NCI-H226 (cell line): Measurements from ENCODE around the gene B4GALNT4.
"Not testable (repeated sequence)": the region's sequence is repeated elsewhere in the genome, so short reads cannot be mapped to it uniquely, and the experiment has no call there.

Experiments
- DNase-seq: peaks from one replicate; pipeline ENCODE4 v3.0.0-alpha.2; 2015

B4GALNT4 gene

DNA sequence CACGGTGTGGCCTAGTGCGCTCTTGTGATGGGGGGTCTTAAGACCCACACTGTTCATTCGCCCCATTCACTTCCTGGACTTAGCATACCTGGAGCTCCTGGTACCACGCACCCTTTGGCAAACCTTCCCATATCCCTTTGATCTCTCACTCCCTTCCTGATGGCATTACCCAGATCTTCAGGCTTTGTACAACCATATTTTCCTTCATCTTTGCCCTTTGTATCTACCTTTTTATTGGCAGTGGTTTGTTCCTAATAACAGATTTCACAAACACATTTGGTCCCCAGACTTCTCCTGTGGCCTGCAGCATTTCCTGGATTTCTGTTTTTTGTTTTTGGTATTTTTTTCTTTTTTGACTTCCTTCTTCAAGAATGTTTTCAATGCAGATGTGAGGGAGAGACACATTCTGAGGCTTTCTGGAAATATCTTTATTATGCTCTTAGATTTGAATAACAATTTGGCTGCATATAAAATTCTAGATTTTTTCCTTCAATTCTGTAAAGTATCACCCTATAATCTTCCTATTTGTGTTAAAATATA, 32.6 kb upstream of the B4GALNT4 start:
- no peak for DNase-seq

DNA sequence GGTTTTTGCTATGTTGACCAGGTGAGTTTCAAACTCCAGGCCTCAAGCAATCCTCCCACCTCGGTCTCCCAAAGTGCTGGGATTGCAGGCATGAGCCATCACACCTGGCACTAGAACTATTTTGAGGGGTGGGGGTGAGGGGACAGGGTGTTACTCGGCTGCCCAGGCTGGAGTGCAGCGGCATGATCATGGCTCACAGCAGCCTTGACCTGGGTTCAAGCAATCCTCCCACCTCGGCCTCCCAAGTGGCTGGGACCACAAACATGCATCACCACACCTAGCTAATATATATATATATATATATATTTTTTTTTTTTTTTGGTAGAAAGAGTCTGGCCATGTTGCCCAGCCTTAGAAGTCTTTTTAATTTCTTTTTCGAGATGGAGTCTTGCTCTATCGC, 31.6 kb upstream of the B4GALNT4 start:
- DNase-seq, result no peak

DNA sequence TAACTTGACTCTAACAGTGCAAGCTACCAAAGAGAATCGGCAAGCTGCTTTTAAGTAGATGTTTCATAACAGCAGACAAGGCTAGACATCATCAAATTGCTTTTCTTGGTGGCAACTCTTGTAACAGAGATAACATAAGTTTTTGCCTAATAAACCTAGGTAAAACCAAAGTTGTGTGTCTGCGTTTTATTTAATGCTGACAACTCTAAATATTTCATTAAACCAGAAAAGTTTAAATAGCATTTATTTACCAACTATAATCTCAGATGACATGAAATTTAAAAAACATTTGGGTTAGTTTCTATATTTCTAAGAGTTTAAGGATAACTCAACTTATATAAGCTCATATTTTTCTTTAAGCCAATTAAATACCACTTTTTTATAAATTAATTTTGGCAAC, 29.3 kb upstream of the B4GALNT4 start:
- no peak for DNase-seq

DNA sequence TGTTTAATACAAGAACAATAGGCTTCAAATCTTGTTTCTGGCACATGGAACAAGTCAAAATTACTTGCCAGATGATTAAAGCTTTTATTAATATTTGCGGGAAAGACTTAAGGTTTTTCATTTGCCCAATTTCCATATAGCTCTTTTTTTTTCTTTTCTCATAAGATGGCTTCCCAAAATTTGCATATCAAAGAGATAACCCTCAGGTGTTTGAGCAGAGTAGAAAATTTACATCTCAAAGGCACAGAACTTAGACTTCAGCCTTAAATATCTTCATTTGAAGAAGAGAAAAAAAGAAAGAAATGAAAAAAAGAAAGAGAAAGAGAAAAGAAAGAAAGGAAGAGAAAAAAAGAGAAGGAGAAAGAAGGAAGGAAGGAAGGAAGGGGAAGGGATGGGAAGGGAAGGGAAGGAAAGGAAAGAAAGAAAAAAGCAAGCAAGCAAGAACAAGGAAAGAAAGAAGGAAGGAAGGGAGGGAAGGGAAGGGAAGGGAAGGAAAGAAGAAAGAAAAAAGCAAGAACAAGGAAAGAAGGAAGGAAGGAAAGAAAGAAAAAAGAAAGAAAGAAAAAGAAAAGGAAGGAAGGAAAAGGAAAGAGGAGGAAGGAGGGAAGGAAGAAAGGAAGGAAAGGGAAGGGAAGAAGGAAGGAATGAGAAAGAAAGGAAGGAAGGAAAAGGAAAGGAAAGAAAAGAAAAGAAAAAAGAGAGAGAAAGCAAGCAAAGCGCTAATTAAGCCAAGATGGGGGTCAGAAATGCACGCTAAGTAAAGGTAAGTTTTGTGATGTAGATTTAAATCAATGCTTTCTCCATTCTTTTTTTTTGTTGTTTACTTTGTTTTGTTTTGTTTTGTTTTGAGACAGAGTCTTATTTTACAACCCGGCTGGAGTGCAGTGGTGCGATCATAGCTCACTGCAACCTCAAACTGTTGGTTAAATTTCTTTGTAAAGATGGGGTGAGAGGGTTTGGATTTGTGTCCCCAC, 28.5 kb upstream of the B4GALNT4 start:
- no peak for DNase-seq

DNA sequence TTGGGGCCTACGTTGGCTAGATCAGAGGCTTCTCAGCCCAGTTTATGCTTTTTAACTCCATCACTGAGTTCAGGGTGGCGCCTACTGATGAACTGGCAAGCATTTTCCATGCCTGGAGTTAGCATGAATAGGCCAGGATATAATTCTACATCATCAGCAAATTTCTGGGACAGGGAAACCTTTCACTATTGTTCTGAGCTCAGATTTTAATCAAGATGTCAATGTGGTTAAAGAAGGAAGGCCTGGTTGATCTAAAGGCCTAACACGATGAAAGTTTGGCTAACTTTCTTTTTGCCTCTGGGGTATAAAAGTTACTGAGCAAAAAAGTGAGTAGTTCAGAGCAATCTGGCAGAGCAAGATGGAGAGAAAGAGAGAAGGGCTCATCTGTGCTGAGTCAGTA, 27.0 kb upstream of the B4GALNT4 start:
- DNase-seq, result no peak

DNA sequence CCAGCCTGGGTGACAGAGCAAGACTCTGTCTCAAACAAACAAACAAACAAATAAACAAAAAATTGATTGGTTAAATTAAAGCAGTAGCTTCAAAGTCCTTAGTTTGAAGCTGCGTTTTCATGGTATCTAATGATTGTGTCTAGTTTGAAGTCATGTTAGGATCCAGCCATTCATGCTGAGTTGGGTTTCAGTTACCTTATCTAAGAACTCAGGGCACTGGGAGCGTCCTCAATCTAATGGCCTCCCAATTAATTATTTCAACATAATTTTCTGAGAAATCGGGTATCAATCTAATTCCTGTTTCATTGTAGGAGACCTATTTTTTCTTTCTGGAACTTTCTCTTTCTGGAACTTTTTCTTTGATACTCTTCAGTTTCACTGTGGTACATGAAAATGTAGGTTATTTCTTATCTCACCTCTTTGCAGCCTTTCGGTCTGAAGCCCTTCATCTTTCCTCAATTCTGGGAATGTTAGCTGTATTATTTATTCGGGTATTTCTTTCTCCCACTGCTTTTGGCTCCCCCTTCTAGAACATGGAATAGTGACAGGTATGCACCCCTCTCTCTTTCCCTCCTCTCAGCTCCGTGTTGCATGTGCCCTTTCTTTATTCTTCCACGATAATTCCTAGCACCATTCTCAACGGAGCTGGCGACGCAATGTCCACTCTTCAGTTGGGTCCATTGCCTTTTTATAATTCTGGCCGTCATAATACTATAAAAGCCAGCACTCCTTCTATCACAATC, 24.3 kb upstream of the B4GALNT4 start:
- DNase-seq, result no peak

DNA sequence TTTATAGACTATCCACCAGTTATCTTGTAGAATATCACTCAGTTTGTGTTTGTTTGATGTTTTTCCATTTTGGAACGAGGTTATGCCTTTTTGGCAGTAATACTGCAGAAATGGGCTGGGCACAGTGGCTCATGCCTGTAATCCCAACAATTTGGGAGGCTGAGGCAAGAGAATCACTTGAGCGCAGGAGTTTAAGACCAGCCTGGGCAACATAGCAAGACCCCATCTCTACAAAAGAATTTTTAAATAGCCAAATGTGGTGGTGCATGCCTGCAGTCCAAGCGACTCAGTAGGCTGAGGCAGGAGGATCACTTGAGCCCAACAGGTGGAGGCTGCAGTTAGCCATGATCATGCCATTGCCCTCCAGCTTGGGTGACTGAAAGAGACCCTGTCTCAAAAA, 22.8 kb upstream of the B4GALNT4 start:
- DNase-seq, result no peak

DNA sequence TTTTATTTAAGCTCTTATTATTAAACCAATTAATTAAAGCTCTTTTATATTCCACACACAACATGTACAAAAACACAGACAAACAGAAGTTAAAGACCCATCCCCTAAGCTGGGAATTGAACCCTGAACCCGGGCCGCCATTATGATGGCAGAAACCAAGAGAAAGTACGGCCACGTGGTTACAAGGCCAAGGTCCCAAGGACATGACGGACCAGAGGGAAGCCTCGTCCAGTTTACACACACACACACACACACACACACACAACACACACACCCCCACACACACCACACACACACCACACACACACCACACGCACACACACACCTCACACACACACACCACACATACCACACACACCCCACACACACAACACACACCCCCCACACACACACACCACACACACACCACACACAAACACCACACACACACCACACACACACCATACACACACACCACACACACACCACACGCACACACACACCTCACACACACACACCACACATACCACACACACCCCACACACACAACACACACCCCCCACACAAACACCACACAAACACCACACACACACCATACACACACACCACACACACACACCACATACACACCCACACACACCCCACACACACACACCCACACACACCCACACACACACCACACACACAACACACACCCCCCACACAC, 19.9 kb upstream of the B4GALNT4 start:
- not testable (repeated sequence) for DNase-seq

DNA sequence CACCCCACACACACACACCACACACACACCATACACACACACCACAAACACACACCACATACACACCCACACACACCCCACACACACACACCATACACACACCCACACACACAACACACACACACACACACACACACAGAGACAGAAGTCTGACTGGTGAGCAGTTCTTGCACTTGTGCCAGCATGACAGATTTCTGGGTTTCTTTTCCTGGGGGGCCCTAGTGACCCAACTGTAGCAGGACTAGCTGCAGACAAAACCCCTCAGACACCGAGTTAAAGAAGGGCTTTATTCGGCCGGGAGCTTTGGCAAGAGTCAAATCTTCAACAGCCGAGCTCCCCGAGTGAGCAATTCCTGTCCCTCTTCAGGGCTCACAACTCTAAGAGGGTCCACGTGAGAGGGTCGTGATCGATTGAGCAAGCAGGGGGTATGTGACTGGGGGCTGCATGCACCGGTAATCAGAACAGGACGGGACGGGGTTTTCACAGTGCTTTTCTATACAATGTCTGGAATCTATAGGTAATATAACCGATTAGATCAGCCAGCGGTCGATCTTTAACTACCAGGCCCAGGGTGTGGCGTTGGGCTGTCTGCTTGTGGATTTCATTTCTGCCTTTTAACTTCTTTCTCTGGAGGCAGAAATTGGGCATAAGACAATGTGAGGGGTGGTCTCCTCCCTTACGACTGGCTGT, 19.1 kb upstream of the B4GALNT4 start:
- not testable (repeated sequence) for DNase-seq

DNA sequence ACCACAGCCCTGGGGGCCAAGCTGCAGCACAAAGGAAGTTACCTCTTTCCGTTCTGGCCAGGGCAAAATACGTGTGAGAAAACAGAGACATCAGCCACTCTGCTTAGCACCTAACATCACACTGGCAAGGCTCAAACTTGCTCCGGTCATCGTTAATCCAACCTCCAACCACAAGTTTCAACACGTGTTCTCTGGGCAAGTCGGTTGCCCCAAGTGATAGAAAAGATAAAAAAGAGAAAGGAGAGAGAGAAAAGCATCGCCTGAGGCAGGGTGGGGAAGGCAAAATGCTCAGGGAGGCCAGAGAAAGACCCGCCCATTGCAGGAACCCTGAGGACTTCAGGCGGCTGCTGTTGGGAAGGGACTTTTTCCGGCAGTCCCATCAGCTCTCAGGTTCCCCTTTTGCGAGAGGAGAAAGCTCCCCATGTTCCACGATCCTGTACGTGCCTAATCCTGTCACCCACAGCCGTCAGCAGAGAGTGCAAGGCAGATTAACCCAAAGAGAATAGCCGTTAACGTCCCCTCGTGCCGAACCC, 18.5 kb upstream of the B4GALNT4 start:
- no peak for DNase-seq

DNA sequence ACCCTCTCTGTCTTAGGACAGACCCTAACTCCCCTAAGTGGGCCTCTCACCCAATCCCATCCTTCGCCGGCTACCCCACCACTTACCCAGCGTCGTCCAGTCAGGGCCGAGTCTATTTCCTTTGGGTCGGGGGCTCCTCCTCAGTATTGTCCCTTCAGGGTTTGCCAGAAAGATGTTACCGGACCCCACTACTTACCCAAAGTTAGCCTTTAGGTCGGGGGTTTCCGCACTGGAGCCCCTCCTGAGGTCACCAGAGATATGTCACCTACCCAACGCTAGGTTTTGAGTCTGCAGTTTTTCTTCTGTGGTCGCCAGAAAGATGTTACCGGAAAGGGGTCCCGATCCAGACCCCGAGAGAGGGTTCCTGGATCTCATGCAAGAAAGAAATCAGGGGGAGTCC, 17.9 kb upstream of the B4GALNT4 start:
- DNase-seq, result no peak

DNA sequence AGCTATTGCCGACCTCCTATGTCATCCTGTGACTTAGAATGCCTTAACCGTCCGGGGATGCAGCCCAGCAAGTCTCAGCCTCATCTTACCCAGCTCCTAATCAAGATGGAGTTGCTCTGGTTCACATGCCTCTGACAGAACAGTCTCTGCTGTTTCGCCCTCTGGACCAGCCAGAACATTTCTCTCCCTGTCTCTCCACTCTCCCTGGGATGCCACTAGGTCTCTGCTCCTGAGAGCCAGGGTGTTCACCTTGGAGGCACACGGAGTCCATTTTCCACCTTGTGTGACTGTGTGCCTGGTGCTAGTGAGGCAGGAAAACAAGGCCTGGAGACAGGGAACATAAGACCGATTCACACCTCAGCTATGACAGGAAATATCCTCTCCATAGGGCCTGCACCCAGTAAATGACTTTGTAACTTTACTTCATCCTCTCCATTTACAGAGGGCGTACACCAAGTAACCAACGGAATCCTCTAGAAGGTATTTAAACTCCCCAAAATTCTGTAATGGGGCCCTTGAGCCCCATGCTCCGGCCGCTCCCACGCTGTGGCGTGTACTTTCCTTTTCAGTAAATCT, 16.8 kb upstream of the B4GALNT4 start:
- DNase-seq, result no peak

DNA sequence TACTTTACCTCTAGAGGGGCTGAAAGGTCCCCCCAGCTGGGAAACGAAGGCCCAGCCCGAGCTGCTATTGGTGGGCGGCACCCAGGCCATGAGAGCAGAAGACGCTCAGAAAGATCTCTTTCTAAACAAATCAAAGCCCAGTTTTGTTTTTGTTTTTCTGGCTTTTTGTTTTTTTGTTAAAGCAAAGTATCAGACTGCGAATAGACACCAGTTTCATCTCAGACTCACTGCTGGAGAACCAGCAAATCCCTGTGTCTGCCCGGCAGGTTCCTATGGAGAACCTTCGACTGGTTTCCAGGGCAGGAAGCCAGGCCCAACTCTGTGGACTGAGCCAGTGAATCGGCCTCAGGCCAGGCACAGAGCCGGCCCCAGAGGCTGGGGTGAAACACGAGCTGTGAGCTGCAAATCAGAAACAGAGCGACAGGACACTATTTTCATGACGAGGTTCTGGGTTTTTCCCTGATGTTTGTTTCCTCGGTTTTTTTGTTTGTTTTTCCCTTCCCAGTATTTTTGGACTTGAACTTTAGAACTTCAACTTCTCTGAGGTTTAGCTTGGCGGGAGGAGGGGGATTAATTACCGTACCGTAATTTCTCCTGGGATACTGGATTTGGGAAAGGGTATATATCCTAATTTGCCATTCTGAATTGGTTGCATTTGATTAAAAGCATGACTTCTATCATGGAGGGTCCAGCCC, 16.0 kb upstream of the B4GALNT4 start:
- no peak for DNase-seq

DNA sequence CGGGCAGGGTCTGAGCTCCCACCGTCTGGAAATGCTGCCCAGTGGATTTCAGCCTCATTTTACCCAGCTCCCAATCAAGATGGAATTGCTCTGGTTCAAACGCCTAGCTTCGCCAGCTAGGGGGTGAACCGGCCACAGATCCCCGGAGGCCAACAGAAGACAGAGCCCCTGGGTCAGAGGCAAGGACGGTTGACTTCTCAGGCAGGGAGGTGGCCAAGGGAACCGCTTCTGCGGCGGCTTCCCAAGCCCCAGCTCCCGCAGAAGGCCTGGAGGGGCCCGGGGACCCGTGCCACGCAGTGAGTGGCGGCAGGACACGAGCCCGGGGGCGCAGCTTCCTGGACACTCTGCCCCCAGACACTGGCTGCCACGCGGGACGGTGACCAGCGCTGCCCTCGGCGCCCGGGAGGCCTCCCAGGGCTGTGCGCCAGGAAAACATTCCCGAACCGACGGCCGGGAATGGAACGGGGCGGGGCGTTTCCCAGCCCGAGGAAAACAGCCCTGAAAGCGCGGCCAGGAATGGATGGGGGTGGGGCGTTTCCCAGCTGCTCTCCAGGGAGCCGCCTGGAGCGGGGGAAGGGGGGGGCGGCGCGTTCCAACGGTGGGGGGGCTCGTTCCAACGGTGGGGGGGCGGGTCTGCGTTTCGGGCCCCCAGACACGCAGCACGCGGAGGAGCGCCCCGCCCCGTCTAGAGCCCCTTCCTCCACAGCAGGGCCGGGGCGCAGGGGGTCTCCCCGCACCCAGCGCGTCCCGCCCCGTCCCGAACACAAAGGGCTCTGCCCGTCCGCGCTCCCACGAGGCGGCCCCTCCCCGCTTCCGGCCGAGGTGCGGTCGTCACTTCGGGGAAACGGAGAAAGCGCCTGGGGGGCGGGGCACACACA, 13.5 kb upstream of the B4GALNT4 start:
- DNase-seq, result peak; percentile 91

DNA sequence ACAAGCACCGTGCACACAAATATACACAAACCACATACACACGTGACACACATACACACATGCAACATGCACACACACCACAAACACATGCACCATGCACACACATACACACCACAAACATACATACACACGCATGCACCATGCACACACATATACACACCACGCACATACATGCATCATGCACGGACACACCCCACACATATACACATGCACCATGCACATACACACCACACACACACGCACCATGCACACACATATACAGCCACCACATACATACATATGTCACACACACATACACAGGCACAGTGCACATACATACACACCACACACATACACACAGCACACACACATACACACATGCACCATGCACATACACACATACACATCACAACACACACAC, 12.7 kb upstream of the B4GALNT4 start:
- DNase-seq, result no peak

DNA sequence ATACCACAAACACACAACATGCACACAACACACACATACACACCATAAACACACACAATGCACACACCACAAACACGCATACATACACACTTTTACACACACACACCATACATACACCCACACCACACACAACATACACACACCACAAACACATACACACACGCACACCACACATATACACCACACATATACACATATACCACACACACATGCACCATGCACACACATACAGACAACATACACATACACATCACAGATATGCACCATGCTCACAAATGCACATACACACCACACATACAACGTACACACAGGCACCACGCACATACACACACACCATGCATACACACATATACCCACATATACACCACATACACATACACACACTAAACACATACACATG, 11.7 kb upstream of the B4GALNT4 start:
- DNase-seq, result no peak

DNA sequence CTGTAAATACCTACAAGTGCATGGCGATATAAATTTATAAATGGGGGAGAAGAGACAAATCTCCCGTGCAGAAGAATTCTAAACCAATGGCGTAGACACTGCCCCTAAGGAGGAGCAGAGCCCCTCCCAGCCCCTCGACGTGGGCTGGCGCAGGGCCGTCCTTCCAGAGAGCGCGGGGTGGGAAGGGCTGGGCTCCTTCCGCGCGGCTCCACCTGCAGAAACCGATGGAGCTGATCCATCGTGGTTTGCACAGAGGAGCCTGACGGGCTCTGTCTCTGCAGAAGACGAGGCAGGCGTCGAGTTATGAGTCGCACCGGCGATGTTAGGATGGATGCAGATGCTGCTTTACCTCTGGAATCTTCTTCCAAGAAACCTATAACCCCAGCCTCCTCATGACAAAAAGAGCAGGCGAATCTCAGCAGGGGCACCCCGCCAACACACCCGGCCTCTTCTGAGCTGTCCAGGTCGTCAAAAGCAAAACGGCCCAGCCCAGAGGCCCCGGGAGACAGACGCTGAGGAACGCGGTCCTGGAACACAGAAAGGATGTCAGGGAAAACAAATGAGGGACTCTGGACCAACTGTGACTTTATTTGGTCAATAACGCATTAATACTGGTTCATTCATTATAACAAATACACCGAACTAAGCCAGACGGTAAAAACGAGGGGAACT, 11.0 kb upstream of the B4GALNT4 start:
- DNase-seq, result no peak

DNA sequence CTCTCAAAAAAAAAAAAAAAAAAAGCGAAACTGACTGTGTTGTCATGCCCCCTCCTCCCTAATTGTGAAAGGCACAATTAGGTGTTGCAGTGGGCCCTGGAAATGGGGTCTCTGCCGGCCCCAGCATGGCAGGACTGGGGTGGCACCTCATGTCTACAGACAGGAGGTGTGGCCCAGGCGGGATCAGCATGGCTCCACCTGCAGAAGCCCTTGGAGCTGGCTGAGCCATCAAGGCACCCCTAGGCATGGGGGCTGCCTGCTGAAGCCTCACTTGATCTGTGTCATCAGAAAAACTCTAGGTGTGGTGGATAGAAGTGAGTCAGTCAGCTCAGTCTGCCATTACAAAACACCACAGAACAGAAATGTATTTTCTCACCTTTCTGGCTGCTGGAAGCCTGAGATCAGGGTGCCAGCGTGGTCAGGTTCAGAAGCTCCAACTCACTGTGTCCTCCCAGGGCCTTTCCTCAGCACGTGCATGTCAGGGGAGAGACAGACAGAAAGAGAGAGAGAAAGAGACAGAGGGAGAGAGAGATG, 10.1 kb upstream of the B4GALNT4 start:
- peak; percentile 31 for DNase-seq
